ENCODE measurements around the gene ABCA2.
A peak's percentile ranks its signal among the peaks of the same experiment; 100 is the strongest.

Gene ABCA2

GRCh38 chr9:137027369-137028262 lies at the start of gene ABCA2:
ABCA2 (minus strand) TSS chr9:137028237; CDS start chr9:137028140, 97 bp downstream.
- DNase-seq = peak in 1 of 2 donors; percentile 48

DNA sequence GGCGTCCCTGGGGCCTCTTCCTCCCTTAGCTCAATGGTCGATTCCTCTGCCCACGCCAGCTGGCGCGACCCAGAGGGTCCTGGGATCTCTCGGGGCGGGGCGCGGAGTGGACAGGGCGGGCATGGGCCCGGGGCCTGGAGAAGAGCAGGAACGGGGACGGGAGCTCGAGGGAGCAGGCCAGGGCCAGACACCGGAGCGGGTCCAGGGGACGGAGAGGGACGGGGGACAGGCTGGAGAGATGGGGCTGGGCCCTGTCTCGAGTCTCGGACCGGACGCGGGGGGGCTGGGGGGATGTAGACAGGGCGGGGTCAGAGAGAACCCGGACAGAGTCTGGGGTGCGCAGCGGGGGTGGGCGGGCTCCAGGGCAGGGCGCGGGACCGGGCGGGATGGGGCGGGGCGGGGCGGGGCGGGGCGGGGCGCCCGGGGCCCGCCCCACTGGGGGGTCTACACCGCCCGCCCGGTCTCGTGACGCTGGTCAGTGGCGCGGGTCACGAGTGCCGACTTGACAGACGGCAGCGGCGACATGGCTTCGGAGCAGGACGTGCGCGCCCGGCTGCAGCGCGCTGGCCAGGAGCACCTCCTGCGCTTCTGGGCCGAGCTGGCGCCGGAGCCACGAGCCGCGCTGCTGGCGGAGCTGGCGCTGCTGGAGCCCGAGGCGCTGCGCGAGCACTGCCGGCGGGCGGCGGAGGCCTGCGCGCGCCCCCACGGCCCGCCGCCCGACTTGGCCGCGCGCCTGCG lies 49.1 kb upstream of the ABCA2 start, which contains the start of gene UAP1L1:
Gene UAP1L1 (plus strand): TSS at position 508 of the 738 bp plus-strand sequence. CDS start 16 bp downstream, at position 524.
- peak; percentile 52 to 82 for DNase-seq

DNA sequence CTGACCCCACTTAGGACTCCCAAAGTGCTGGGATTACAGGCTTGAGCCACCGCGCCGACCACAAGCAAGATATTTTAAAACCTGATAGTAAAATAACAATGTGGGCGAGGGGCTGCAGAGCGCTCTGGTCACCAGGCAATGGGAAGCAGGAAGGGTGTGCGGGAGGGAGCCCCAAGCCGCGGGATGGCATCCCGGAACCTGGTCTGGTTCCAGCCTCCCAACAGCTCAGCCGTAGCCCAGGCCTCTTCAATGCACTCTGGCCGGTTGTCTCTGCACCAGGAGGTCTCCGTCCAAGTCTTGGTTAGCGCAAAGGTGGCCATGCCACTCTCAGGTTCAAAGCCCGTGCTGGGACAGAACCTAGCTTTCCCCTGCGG lies 48.6 kb upstream of the ABCA2 start:
- no peak for DNase-seq

DNA sequence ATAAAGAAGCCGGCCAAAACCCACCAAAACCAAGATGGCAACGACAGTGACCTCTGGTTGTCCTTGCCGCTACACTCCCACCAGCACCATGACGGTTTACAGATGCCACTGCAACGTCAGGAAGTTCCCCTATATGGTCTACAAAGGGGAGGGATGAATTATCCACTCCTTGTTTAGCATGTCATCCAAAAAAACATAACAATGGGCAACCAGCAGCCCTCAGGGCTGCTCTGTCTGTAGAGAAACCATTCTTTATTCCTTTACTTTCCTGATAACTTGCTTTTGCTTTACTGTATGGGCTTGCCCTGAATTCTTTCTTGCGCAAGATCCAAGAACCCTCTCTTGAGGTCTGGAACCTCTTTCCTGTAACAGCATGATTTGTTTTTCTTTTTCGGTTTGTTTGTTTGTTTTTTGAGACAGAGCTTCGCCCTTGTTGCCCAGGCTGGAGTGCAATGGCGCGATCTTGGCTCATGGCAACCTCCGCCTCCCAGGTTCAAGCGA lies 47.3 kb upstream of the ABCA2 start:
- no peak for DNase-seq

DNA sequence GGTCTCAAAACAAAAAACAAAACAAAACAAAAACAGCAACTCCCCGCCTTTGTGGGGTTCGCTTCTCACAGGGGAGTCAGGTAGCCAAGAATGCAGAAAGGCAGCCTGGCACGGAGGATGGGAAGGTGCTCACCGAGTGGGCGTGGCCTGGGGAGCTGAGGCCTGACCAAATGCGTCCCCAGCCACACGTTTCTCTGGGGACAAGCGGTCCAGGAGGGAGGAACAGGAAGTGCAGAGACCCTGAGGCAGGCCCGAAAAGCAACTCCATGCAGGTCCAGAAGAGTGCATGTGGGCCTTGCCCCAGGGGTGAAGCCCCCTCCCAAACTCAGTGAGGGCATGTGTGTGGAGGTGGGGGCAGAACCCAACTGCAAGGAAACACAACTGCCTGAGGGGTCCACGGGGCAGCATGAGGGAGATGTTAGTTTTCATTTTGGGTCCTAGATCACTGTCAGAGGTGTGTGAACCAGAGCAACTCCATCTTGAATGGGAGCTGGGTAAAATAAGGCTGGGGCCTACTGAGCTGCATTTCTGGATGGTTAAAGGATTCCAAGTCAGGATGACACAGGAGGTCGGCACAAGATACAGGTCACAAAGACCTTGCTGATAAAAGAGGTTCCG lies 46.7 kb upstream of the ABCA2 start:
- DNase-seq = no peak

DNA sequence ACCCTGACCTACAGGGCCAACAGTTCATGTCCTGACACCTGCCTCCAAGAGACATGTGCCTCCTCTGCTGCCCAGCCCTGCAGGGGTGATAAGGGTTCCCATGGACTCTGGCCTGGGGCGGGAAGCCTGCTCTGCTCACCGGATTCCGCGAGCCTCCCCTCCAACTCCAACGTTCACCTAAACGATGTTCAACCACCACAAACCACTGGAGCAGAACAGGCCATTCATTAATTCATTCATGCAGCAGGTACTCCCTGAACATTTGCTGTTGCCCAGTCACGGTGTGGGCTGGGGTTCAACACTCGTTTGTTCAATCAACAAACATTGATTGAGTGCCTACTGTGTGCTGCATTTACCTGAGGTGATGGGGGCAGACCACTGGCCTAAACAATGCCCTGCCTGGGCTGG lies 46.0 kb upstream of the ABCA2 start:
- no peak for DNase-seq

- no peak for DNase-seq
Measured at GRCh38 chr9:137071282-137071681, 43.2 kb upstream of the ABCA2 start.

DNA sequence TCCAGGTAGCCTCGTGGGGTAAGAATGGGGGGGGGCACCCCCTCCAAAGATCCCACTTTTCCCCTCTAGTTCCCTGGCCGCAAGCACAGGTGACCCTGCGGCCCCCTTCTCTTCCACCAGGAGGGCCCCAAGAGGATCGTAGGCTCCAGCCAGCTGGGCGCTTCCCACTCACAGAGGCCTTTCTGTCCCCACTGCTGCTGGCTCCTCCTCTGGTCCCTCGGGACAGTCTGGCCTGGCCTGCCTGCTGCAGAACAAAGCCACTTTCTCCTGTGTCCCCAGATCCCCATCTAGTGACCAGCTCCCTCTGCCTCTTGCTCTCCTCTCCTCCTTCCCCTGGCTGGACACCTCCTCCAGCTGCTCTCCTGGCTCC lies 42.9 kb upstream of the ABCA2 start:
- peak; percentile 76 to 91 for DNase-seq

DNA sequence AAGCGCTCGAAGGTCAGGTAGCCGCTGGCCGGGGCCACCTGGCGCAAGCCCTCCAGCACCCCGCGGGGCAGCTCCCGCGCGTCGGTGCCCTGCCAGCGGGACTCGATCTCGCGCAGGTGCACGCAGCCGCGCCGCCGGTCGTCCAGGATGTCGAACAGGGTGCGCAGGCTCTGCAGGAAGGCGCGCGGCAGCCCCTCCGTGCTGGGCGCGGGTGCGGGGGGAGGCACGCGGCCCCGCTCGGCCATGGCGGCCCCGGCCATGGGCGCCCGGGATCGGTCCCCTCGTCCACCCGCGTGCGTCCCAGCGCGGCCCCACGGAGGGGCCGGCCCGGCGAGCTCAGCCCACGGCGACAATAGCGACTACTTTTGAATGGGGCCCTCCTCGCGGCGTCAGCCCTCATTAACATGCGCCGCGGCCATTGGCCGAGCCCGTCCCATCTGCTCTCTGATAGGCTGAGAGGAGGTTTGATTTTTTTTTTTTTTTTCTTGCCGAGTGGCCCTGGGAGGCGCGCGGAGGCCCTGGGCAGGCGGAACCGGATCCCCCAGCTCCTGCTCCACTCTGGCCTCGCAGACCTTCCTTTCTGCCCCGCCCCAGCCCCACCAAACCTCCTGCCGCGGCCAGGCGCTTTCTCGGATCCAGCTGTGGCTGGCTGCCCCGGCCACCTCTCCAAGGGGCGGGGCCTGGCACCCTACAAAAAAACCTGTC lies 42.3 kb upstream of the ABCA2 start, which contains the start of gene SAPCD2:
Gene SAPCD2 (minus strand): TSS at position 357 of the 705 bp plus-strand sequence. CDS start 97 bp downstream, at position 260.
- DNase-seq = peak; percentile 83 to 86

- no peak for DNase-seq
Measured at GRCh38 chr9:137069508-137070091, 41.6 kb upstream of the ABCA2 start.

DNA sequence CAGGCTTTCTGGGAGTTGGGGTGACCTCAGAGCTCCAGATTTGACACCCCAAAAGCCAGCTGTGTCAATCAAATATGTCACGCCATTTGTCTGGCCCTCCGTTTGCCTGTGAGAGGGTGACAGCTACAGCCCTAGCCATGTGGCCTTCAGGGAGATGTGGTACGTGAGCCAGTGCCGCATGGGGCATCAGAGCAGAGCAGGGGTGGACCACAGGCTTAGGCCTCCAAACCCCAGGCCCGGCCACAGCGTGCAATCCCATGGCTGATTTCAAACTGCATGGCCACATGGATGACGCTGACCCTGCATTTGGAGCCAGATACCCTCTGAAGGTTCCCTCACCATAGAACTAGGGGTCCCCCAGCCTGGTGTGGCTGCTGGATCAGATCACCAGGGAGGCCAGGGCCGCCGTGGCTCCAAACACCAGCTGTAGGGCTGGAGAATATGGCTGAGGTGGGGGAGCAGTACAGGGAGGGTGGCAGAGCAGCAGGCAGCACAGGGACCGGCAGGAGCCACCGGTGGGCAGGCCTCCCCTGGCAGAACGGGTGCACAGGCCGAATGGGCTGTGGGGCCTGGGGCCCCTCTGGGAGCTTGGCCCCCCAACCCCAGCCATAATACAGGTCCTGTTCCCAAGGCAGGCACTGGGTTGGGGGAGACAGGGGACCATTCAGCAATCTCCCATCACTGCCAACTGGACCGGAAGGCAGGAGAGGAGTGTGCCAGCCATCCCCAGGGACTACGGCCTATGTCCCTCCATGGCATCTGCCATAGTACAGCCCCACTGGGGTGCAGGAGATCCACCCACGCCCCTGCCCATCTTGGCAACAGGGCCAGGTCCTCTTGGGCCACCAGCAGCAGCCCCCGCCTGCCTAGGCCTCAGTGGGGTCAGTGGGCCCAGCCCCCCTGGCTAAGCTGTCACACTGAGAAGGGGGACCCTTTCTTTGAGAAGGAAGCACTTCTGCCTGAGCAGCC lies 40.8 kb upstream of the ABCA2 start:
- DNase-seq = no peak

GRCh38 chr9:137067860-137068538 lies 40.0 kb upstream of the ABCA2 start:
- DNase-seq = peak; percentile 66 to 75

- no peak for DNase-seq
Measured at GRCh38 chr9:137066096-137066861, 38.2 kb upstream of the ABCA2 start.

- no peak for DNase-seq
Measured at GRCh38 chr9:137065336-137065967, 37.4 kb upstream of the ABCA2 start.

DNA sequence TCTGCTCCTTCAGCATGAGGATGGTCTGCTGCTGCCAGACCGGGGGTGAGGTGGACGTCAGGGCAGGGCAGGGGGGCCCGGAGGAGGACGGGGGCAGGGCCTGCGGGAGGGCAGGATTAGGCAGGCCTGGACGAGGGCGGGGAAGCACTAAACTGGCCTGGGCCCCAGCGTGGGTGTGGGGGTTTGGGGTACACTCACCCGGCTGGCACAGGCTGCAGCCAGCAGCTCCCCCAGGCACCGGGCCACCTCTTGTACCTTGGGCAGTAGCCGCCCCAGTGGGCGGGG lies 36.8 kb upstream of the ABCA2 start:
- DNase-seq = no peak

DNA sequence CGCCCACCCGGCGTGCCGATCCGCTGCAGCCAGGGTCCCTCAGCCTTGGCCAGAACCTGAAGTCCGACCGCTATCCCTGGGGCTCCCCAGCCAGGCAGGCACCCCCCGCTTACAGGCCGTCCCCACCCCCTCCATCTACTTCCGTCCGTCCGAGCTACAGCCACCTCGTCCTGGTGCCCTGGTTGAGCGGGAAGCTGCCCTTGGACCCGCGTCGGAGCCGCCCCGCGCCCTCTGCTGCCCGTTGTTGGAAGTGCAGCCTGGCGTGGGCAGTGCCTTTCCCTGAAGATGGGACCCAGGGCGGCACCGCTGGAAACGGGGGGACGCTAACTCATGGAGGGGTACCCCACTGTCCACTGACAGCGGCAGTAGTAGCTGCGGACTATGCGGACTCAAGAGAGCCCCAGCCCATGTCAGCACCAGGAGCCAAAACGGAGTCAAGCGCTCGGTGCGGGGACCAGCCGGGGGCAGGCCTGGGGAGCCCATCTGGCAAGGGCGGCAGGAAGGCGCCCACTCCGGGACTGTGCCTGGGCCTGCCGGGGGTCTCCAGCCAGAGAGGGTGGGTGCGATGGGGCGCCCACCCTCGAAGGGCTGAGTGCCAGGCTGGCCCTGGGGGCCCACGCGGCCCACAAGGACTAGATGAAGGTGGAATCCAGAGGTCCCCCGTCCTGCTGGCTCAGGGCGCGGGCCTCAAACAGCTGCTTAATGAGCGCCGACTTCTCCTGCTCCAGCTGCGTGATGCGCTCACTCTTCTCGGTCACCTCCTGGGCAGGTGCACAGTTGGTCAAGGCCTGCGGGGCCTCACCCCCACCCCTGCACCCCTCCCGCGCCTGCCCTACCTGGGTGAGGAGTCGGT lies 36.2 kb upstream of the ABCA2 start:
- peak; percentile 25 to 40 for DNase-seq

DNA sequence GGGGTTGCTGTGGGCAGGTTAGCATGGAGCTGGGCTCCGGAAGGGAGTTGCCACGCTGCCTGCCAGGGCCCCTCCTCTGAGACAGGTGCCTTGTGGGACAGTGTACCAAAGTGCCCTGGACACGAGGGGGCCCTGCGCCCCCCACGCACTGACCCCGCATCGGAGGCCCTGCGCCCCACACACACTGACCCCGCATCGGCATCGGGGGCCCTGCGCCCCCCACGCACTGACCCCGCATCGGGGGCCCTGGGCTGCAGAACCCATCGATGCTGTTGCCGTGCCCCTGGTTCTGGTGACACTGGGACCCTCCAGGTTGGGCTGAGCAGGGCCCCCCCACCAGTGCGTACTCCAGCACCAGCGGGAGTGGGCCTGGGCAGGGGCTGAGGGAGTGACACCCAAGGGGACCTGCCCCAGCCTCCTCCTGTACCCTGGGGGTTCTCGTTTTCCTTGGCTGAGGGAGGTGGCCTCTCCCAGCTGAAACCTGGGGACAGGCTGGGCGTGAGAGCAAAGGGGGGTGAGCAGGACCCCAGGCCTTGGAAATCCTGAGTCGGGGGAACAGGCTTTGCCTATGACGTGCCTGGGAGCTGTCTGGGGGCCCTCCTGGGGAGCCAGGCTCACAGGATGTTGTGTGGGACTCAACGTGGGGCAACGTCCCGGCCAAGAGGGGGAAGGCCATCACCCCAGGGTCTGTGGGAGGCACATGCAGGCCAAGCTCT lies 35.4 kb upstream of the ABCA2 start:
- DNase-seq = no peak
